GM19099 (cell line): ENCODE results near the gene RIPK3.

Experiments used
- POLR2A ChIP-seq: IDR thresholded peaks from 3 replicates; pipeline ENCODE4 v1.6.1; 2011; ENCODE audit warnings: low read depth; ENCODE audit not compliant: insufficient read length; ENCODE audit errors: extremely low read depth

Gene RIPK3

DNA sequence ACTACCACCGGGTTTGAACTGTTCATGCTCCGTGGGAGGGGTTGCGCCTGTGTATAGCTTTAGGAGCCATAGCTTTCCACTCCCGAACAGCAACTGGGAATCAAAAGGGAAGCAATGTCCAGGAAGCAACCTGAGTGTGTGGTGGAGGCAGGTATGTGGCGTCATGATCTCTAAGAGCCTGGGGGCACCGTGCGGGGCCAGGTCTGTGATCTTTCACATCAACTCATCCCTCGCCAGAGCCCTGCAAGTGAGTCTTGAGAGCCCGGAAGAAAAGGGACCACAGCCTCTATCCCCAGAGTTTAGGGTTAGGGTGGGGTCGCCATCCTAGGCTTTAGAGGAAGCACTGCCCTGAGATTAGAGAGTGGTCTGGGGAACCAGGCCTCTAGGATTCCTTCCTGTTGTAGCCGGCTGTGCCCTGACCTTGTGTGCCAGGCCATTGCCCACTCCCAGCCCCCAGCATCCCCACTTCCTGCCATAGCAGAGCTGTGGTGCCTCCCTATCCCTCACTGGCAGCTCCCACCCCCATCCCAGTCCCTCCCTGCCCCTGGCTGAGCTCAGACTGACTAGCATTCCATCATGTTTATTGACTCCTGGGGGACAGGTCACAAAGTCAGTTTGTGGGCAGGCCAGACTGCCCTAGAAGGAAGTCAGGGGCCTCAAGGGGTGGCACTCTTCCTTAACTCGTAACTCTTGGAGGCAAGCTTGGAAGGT, 4.2 kb downstream of the RIPK3 start:
- TF ChIP-seq POLR2A = no peak

DNA sequence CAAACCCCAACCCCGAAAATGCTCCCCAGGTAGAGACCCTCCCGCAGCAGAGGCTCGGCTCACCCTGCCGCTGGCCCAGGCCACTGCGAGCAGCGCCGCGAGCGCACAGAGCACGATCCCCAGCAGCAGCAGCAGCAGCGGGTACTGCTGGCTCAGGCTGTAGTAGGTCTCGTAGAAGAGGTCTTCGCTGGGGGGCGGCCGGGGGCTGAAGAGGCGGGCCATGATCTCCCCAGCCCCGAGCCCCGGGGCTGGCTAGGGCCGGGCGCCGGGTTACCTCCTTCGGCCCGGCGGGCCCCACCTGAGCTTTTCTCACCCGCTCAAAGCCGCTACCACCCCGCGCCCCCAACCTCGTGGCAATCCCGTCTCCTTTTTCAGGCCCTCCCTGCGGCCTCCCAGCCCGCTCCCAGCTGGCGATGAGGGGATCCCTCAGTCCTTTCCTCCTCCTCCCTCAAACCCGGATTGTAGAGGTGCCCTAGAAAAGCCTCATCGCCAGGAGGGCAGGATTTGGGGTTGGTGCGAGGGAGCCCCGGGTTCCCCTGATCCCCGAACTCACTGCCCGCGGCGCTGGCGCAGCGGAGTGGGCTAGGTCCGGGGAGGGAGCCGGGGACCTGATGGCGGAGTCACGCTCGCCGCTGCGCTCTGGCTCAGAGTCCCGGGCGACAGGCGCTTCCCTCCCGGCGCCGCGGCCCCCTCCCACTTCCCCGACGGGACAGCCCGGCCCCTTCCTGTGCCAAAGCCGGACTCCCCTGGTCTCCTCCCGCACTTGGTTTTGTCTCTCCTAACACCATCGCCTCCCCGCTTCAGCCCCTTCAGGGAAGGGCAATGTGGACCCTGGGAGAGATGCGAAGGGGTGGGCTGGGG, 5.1 kb downstream of the RIPK3 start, which contains the start of gene ADCY4:
Gene ADCY4 (minus strand): TSS at position 641 of the 861 bp plus-strand sequence. CDS start 419 bp downstream, at position 222.
- no peak for TF ChIP-seq POLR2A

DNA sequence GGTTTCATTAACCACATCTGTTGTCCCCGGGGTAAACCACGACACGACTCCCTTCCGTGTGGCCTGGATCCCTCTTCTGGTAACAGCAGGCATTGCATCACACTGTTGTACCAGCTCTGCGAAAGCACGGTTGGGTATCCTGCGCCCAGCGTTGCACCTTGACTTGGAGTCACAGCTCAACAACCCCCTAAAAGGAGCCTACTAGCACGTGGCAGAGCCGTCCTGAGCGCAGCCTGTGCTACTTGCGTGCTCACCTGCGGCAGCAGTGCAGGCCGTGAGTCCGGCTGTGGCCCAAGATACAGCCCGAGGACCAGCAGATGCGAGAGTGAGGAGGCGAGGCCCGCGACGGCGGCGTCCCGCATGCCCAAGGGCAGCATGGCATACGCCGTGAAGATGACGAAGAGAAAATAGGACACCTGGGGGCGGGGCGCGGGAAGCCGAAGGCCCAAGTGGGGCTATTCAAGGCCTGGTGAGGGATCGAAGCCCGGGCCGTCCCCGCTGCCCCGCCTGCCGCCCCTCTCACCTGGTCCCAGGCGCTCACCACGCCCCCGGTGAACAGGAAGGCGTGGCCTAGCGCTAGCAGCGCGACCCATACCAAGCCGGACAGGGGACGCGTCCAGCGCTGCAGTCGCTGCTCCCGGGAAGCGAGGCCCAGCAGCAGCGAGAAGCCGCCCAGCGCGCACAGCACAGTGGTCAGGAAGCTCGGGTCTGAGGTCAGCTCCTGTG, 7.4 kb downstream of the RIPK3 start:
- no peak for TF ChIP-seq POLR2A

DNA sequence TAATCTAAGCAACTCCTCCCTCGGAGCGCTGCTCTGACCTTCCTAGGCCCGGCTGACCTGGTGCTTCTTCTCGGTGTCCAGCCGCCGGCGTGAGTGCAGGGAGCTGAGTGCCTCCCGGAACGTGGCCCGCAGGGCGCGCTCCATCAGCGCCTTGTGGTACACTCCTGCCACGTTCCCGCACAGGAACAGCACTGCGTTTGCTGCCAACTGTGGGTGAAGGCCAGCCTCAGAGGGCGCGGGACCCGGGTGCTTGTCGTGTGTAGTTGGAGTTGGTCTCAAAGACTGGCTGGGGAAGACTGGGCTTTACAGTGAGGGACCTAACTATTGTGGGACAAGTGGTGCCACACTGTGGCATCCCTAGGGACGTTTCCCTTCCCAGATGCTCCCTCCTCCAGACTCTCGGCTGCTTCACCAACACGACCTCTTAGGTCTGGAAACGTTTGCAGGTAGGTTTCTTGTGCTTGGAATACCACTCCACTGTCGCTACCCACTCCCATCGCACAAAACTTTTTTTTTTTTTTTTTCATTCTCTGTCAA, 8.0 kb downstream of the RIPK3 start:
- TF ChIP-seq POLR2A = no peak

DNA sequence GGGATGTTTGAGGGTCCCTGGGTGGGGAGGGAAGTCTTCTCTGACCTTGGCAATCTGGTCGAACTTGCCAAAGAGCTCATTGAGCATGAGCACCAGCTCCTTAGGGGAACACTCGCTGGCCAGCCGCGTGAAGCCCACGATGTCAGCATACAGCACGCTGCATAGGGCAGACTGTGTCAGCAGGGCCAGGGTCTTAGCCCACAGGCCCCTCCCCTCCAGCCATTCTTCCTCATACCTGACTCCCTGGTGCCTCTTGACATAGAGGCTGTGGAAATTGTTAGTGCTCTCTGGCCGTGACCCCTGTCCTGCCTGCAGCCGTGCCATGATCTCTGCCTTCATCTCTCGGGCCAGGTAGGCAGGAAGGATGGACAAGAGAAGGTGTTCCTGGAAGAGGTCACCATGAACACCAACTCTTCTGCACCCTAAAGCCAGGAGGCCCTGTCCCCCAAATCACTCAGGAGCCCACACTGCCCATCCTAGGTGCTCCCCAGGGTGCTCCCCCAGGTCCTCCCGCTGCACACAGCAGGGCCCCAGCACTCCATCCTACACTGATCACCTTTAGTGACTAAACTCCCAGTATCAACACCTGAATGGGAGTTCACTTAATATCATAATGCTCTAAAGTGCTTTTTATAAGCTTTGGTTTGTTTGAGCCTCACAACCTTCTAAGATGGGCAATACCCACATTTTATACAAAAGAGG, 8.7 kb downstream of the RIPK3 start:
- TF ChIP-seq POLR2A = no peak

DNA sequence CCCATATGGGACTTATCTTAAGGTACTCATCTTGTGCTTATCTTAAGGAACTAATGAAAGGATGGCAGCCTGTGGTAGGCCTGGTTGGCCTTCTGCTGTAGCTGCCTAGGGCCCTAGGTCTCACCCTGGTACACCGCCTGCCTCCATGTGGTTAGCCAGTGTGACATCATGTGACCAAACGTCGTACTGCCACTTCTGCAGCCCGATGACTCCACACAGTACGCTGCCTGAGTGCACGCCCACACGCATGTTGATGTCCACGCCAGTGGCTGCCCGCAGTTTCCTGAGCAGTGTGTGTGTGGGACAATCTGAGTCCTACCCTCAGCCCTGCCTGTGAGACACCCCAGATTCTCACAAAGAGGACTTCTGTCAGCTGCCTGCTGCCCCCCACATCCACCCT, 10.1 kb downstream of the RIPK3 start:
- no peak for TF ChIP-seq POLR2A

DNA sequence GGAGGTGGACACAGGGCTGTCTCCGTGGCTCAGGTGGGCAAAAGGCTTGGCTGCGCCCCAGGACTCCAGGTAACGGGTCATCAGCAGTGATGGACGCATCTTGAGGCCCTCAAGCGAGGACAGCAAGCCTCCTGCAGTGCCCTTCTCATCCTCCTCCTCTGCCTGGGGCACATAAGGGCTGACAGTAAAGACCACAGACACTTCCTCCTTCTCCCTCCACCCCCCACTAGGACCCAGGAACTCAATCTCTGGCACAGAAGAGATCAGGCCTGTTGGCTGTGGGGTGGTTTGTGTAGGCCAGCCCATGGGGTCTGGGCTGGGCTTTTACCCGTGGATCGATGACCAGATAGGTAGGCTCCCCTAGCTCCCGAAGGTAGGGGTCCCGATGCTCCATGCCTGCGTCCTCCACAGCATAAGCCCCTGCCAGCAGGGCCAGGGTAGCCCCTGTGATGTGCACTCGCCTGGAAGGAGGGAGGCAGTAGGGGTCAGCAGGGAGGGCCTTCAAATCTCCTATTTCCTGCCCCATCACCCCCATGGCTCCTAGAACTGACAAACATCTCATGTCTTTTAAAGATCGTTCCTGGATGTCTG, 10.6 kb downstream of the RIPK3 start:
- no peak for TF ChIP-seq POLR2A

DNA sequence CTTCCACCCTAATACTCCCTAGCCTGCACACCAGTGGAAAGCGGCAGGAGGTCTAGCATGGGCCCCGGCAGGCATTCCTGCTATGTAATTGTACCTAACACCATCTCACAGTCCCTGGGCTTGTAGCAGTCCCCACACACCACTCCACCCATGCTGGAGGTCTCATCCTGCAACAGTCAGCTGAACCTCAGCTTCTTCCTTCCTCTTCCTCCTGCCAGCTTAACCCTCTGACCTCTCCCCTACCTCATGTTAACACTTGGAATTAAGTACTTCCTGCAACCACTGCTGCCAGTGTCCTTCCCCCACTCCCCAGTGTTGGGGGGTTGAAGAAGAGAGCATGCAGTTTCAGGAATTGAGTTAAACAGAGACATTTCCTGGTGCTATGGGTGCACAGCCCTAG, 12.5 kb downstream of the RIPK3 start:
- TF ChIP-seq POLR2A = no peak

DNA sequence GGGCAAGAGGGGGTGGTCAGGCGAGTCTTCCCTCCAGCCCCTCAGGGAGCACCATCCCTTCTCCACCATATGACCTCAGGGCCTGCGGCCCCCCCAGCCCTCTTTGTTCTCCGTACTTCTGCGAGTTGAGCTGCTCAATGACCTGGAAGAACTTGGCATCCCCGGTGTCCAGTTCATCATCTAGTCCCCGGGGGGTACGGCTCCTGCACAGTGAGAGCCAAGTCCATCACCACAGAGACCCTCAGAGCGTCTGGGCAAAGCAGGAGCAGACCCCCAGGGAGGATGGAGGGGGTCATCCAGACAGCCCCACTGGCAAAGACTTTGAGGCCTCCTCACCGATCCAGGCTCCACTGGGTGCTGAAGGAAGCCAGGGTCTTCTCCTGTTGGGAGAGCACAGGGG, 13.8 kb downstream of the RIPK3 start:
- no peak for TF ChIP-seq POLR2A

DNA sequence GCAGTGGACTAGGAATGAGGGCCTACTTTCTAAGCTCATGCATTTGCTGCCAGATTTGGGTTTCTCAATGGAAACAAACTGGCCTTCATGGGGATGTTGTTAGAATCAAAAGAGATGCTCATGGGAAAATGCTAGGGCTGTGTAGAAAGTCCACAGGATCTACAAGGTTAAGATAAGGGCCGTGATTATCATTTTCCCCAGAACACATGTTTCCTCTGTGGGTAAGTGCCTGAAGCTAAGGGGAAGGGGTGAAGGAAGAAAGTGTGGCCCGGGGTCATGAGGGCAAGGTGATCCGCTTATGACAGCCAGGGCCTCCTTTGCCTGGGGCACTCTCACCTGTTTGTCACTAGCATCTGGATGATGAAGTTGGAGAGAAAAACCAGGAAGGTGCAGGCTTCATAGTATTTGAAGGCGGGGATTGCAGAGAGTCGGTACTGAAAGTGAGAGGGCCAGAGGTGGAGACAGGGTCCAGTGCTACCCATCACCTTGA, 14.7 kb downstream of the RIPK3 start:
- no peak for TF ChIP-seq POLR2A

DNA sequence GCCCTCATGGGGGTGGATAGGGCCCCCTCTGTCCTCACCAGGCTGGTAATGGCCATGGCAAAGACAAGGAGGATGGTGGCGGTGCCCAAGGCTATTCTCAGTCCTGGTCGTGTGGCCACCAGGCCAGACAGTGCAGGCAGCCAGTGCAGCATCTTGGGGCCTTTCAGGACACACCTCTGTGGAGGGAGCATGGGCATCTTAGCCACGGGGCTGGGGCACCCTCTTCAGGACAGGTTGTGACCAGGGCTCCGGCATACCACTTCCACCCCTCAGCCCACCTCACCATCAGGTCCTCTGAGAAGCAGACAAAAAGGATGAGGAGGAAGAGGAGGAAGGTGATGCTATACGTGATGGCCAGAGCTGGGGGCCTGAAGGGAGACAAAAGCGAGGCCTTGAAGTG, 15.8 kb downstream of the RIPK3 start:
- TF ChIP-seq POLR2A = no peak

DNA sequence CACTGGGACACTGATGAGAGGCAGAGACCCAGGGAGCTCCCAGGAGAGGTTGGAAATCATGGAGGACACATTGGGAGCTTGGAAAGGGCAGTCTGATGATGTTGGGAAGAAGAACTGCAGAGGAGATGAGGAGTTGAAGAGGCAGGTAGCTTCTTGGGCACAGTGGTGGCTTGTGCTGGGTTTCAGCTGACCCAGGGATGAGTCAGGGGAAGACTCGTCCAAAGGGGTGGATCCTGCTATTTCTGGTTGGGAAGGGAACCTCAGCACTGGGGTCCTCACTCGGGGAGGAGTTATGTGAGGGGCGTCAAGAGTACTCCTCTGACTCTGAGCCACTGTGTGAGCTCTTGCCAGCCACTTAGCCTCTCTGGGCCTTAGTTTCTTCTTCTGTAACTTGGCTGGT, 16.4 kb downstream of the RIPK3 start:
- TF ChIP-seq POLR2A = no peak

DNA sequence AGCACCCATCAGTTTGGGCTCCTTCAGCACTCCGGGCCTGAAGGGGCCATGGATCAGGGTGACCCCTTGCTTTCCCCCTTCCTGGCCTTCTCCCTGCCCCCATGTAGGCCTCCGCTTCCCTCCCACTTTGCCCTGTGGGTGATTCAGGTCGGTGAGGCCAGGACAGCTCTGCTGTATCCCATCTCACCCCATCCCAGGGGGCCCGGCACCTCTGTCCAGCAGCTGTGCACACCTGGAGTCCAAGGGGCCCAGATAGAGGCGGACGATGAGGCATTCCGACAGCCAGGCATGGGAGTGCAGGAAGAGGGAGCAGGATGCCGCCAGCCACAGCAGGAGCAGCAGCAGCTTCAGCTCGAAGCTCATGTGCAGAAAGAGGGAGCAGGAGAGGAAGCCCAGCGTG, 17.1 kb downstream of the RIPK3 start:
- no peak for TF ChIP-seq POLR2A
